ENCODE results near the gene HIP1. TPM values are rescaled to one million over a fixed set of nuclear protein-coding genes. Genes with fewer than 3 reads are reported as not detected.

Gene HIP1
- polyA plus RNA-seq, 3 donors = 4.3 to 14.8 (median 5.3) TPM

GRCh38 chr7:75644589-75644988 lies 94.2 kb downstream of the HIP1 start:
- H3K36me3 Mint-ChIP-seq = peaks cover 0 to 4% of the 10 kb centered on the region in 2 donors

GRCh38 chr7:75642810-75643486 lies 95.8 kb downstream of the HIP1 start:
- Histone ChIP-seq H4K20me1 (ENCODE audit: insufficient read depth, low read length) (no peaks in the 10 kb centered on the region), H3K27me3 (ENCODE audit: control insufficient read depth in 2 of 2, insufficient read depth in 2 of 2, low read length in 2 of 2) (no peaks in the 10 kb centered on the region), H3K79me2 (ENCODE audit: insufficient read depth, low read length) (peaks cover 6% of the 10 kb centered on the region), H2AFZ (ENCODE audit: insufficient read depth, low read depth, low read length, poor library complexity, severe bottlenecking) (no peak overlapping the region), H3K27ac (ENCODE audit: low read depth in 1 of 2, low read length in 2 of 2) (no peak overlapping the region), H3K4me1 (ENCODE audit: control insufficient read depth in 1 of 2, insufficient read depth in 2 of 2, low read length in 2 of 2) (peaks cover 19% of the 10 kb centered on the region in 2 donors), H3K9me3 (replicated peaks in 1 of 2; ENCODE audit: control insufficient read depth in 1 of 2, insufficient read depth in 1 of 2, low read length in 2 of 2) (peaks cover 0 to 2% of the 10 kb centered on the region in 2 donors), H3K4me2 (replicated peaks; ENCODE audit: extremely low read depth, low read length, poor library complexity, severe bottlenecking) (no peak overlapping the region), H3K36me3 (replicated peaks in 1 of 2; ENCODE audit: control insufficient read depth in 1 of 2, insufficient read depth in 2 of 2, low read length in 2 of 2) (no peaks in the 10 kb centered on the region), H3K9ac (ENCODE audit: insufficient read depth, low read length, poor library complexity, severe bottlenecking) (no peak overlapping the region), H3K4me3 (replicated peaks in 1 of 3; ENCODE audit: low read depth in 2 of 3, low read length in 3 of 3) (no peak overlapping the region)
- Mint-ChIP-seq H3K4me1 (peaks cover 19% of the 10 kb centered on the region), H3K4me3 (no peak overlapping the region), H3K9me3 (peaks cover 0 to 3% (median 1%) of the 10 kb centered on the region in 7 donors), H3K36me3 (peaks cover 0 to 4% of the 10 kb centered on the region in 2 donors), H3K27me3 (ENCODE audit: low read depth in 3 of 3) (peaks cover 0 to 3% (median 0%) of the 10 kb centered on the region in 3 donors), H3K27ac (peak overlapping the region in 6 of 7 donors; percentile 41 to 80 (median 44))
- peak; percentile 97 for TF ChIP-seq CTCF (IDR thresholded peaks at IDR 0.05)
- intact Hi-C loops (cut with micrococcal nuclease) = loop anchor here (5.0 kb wide), 3 partner anchors 36 to 116 kb away; no protein-coding TSS in a partner anchor
- WGBS (ENCODE audit: insufficient coverage) = 83% methylated on average over 1 of the region's 9 CpGs
- peak; percentile 77 to 86 (median 81) for DNase-seq

More at GRCh38 chr7:75644589-75644988, 94.2 kb downstream of the HIP1 start:
- H3K27me3 Mint-ChIP-seq (ENCODE audit: low read depth in 3 of 3) = peaks cover 0 to 2% (median 2%) of the 10 kb centered on the region in 3 donors
- H3K27ac Mint-ChIP-seq = peak overlapping the region in 1 of 7 donors; percentile 31
- H4K20me1 ChIP-seq (ENCODE audit: insufficient read depth, low read length) = no peaks in the 10 kb centered on the region
- no peak for TF ChIP-seq CTCF (IDR thresholded peaks at IDR 0.05)
- no peaks in the 10 kb centered on the region for H3K36me3 ChIP-seq (replicated peaks in 1 of 2; ENCODE audit: control insufficient read depth in 1 of 2, insufficient read depth in 2 of 2, low read length in 2 of 2)
- H3K27ac ChIP-seq (ENCODE audit: low read depth in 1 of 2, low read length in 2 of 2) = no peak overlapping the region
- H3K9ac ChIP-seq (ENCODE audit: insufficient read depth, low read length, poor library complexity, severe bottlenecking) = no peak overlapping the region
- no peak overlapping the region for H3K4me2 ChIP-seq (replicated peaks; ENCODE audit: extremely low read depth, low read length, poor library complexity, severe bottlenecking)
- H3K27me3 ChIP-seq (ENCODE audit: control insufficient read depth in 2 of 2, insufficient read depth in 2 of 2, low read length in 2 of 2) = no peaks in the 10 kb centered on the region
- H3K4me1 ChIP-seq (ENCODE audit: control insufficient read depth in 1 of 2, insufficient read depth in 2 of 2, low read length in 2 of 2) = peaks cover 7 to 10% of the 10 kb centered on the region in 2 donors
- intact Hi-C loops (cut with micrococcal nuclease) = loop anchor here (5.0 kb wide), 3 partner anchors 37 to 117 kb away; no protein-coding TSS in a partner anchor
- 100% methylated on average over 1 of the region's 5 CpGs for WGBS (ENCODE audit: insufficient coverage)
- H3K9me3 ChIP-seq (replicated peaks in 1 of 2; ENCODE audit: control insufficient read depth in 1 of 2, insufficient read depth in 1 of 2, low read length in 2 of 2) = peaks cover 0 to 2% of the 10 kb centered on the region in 2 donors
- no peaks in the 10 kb centered on the region for H3K79me2 ChIP-seq (ENCODE audit: insufficient read depth, low read length)
- DNase-seq = no peak
- H3K4me3 ChIP-seq (replicated peaks in 1 of 3; ENCODE audit: low read depth in 2 of 3, low read length in 3 of 3) = no peak overlapping the region
- peaks cover 2 to 8% (median 4%) of the 10 kb centered on the region in 7 donors for H3K9me3 Mint-ChIP-seq
- H2AFZ ChIP-seq (ENCODE audit: insufficient read depth, low read depth, low read length, poor library complexity, severe bottlenecking) = no peak overlapping the region
- peaks cover 11% of the 10 kb centered on the region for H3K4me1 Mint-ChIP-seq
- H3K4me3 Mint-ChIP-seq = no peak overlapping the region
